AML-193 (cell line): ENCODE data around the gene IGFBP7.

ENCODE experiments used
- DNase-seq, 2 experiments: peaks; one replicate each; lab custom pipeline; 2025; lab: John Stamatoyannopoulos, UW

The IGFBP7 gene

GRCh38 chr4:57109847-57110639, at the start of gene IGFBP7:
TSS of gene IGFBP7 (minus strand) at chr4:57110385. CDS start at chr4:57110351, 34 bp downstream.
- DNase-seq: peak in 1 of 2 experiments; percentile 82

DNA sequence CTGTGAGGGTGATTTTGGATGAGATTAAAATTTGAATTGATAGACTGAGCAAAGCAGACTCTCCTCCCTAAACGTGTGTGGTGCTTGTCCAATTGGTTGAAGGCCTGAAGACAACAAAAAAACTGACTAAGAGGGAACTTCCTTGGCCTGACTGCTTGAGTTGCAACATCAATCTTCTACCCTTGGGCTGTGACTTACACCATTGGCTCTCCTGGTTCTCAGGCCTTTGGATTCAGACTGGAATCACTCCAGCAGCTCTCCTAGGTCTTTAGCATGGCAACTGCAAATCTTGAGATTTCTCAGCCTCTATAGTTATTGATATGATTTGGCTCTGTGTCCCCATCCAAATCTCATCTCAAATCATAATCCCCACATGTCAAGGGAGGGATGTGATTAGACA, 49.7 kb upstream of the IGFBP7 start:
- no peak for DNase-seq

- no peak for DNase-seq
Observed at GRCh38 chr4:57158762-57159161, 48.6 kb upstream of the IGFBP7 start.

GRCh38 chr4:57158221-57158620, 48.0 kb upstream of the IGFBP7 start:
- no peak for DNase-seq

- no peak for DNase-seq
Observed at GRCh38 chr4:57157596-57158137, 47.5 kb upstream of the IGFBP7 start.

- DNase-seq: no peak
Observed at GRCh38 chr4:57156242-57156990, 46.2 kb upstream of the IGFBP7 start.

DNA sequence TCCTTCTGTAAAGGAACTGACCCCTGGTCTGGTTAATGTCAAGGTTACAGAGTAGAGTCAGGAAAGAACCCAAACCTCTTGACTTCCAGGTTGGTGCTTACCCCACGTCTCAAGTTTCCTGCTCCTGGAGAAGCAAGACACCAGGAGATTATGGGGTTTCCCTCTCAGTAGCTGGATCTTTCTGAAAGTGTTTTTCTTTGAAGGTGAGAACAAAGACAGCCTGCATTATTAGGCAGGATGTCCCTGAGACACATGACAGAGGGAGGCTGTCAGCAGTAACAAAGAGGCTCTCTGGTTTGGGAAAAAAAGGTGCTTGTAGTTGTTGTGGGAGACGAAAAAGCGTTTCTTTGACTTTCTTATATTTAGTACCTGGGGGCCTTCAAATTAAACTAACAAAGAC, 44.7 kb upstream of the IGFBP7 start:
- DNase-seq: no peak

DNA sequence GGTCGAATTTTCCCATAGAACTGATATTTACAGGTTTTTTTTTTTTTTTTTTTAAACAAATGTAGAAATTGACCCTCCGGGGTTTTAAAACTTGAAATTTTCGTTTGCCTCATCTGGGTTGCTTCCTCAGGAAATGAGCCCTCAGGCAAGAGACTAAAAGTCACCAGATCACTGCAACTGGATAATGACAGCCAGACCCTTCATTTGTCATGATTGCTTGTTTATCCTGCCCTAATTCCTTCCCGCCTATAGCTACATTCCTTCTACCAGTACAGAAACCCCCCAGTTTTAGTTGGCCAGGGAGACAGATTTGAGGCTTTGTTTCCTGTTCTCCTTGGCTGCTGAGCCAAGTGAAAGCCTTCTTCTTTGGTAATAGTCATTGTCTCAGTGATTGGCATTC, 44.0 kb upstream of the IGFBP7 start:
- DNase-seq: peak; percentile 49 to 64

- no peak for DNase-seq
Observed at GRCh38 chr4:57153207-57153606, 43.0 kb upstream of the IGFBP7 start.

DNA sequence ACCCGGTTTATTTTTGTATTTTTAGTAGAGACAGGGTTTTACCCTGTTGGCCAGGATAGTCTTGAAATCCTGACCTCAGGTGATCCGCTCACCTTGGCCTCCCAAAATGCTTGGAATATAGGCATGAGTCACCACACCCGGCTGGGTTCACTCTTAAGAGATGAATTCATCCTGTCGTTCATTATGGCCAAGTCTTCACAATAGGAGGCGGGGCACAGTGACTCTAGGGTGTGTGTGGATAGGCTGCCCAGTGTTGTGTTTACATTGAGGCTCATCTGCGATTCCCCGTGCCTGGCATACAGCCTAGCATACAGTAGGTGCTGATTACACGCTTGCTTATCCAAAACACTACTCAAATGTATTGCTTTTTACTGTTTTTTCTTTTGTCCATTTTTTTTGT, 41.3 kb upstream of the IGFBP7 start:
- no peak for DNase-seq

- DNase-seq: no peak
Observed at GRCh38 chr4:57149833-57150232, 39.6 kb upstream of the IGFBP7 start.

DNA sequence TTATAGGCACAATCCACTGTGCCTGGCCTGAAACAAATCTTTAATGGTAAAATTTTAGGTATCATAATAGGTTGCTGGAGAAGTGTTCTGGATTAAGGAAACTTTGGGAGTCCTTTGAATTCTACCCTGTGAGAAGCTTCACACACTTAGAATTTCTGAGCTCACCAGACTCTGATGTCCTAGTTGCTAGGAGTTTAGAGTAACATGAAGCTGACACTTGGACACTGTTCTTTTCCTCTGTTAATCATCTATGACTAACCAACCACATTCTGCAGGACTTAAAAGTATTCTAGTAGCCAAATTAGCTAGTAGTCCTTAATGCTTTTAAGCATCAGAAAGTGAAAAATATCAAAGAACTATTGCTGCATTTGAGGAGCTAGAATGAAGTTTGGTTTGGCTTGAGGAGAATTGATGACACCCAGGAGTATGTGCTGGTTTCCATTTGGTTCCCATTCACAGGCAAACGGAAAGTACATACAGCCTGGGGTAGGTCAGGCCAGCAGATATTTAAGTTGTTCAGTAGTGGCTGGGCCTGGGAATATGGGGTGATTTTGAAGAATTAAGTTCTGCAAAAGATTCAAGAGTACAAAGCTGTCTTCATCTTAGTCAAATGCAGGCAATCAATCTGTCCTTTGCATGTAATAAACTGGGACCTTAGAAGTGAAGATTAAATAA, 38.8 kb upstream of the IGFBP7 start:
- no peak for DNase-seq

DNA sequence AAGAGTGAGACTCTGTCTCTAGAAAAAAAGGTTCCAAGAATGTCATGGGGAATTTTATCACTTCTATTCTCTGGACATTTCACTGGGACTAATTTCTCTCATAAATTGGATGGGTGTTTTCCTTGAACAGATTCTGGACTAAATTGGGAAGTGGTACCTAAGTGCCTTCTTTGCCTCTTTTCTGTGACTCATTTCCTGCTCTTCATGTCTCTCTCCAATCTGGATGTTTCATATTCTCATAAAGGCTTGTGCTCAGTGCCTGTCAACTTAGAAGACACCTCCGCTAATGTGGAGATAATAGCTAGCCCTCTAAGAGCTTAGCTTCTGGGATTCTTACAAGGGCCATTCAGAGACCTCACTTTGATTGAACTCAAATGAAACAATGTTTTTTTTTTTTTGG, 38.0 kb upstream of the IGFBP7 start:
- no peak for DNase-seq

DNA sequence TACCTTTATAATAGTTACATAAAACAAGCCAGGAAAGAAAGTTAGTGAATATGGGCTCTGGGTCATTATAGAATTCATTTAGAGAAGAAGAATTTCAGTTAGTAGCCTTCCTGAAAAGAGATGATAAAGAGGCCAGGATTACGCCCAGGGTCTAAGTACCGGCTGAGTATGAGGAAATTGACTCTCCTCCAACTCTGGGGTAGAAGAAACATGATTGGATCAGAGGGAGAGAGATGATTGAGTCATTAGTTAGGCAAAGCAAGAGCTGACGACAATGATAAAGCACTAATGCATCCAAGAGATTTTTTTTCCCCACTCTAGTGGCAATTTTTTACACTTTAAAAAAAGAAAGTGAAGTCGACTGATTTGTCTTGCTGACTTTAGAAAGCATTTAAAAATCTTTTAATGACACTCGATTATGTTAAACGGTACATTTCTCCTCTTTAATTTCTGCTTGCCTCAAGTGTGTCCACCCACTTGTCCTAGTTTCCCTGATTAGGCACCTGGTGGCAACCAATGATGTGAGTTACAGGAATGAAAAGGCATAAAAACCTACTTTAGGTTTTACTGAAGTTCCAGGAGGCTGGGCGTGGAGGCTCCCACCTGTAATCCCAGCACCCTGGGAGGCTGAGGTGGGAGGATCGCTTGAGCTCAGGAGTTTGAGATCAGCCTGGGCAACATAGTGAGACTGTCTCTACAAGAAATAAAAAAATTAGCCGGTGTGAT, 37.3 kb upstream of the IGFBP7 start:
- no peak for DNase-seq

DNA sequence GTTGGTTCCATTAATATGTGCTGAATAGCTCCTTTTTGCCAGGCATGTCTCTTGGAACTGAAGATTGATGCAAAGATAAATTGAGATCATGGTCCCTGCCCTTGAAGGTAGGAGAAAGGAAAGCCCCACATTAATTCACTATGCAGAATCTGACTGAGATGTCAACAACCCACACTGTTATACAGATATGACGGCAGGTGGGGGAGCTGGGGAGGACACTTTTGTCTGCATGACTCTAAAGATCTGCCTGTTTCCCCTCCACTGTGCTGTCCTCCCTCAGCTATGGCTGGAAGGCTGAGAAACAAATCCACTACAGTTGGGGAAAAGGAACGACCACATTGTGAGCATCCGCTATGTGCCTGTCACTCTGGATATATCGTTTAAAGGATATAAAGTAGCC, 36.3 kb upstream of the IGFBP7 start:
- no peak for DNase-seq

DNA sequence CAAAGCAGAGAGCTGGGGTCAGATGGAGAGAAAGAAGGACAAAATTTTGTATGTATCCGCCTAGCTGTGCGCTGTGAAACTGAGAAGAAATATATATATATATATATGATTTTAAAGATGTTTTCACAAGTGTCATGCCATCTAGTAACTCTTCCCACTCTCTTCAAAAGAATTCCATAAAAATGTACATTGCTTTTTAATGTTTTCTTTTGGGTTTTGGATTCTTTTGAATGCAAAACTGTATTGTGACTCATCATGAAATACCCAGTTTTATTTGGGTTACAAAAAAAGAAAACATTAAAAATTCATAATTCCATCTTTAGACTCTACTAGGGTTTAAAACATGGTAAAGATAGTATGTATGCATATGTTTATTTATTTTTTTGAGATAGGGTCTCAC, 34.3 kb upstream of the IGFBP7 start:
- DNase-seq: no peak

- no peak for DNase-seq
Observed at GRCh38 chr4:57139783-57140182, 29.6 kb upstream of the IGFBP7 start.

GRCh38 chr4:57137261-57137660, 27.1 kb upstream of the IGFBP7 start:
- DNase-seq: no peak

GRCh38 chr4:57136281-57136680, 26.1 kb upstream of the IGFBP7 start:
- no peak for DNase-seq

GRCh38 chr4:57132743-57133137, 22.6 kb upstream of the IGFBP7 start:
- DNase-seq: no peak

DNA sequence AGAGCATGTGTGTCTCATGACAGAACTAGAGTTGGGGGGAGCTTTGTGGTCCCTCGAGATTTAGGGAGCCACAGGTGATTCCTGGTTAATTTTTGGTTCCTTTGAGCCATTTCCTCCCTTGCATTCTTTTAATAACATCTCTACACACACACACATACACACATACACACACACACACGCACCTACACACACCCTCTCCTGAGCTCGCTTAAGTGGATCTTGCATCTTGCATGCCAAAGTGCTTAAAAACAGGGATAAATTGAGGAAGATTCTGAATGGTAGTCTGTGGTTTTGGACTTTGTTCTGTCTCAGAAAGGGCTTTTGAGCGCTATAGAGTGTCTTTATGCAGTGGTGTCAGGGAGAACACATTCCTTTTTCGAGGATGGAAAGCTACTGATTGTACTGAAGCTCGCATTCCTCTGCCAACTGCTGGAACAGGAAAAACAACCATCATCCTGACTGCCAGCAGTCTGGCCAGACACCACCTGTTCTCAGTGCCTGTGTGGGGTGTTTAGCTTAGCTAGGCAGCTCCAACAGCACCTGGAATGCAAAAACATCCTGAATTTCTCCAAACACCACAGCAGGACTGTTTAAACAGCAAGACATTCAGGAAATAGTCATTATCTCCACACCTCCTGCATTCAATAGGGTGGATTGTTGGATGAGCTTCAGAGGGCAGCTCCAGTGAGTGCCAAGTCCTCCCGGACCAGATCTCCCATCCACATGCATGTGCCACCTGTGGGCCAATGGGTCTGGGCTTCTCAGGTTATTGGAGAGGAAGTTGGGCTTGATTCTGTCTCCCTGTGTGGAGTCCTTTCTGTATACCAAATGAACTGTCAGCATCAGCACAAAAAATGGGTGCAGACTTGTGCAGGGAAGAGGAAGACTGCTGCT, 21.9 kb upstream of the IGFBP7 start:
- DNase-seq: no peak
